ENCODE measurements around the gene RBMS3. TPM values are rescaled to one million over a fixed set of nuclear protein-coding genes. Genes with fewer than 3 reads are reported as not detected.

Gene RBMS3
- total and polyA plus RNA-seq, 9 donors = 15.9 to 77.4 (median 25.9) TPM

- H3K36me3 ChIP-seq (ENCODE audit: control insufficient read depth, insufficient read depth, low read length) = no peaks in the 10 kb centered on the region
- WGBS (ENCODE audit: insufficient coverage) = no CpG with 5 or more reads among the region's 1 CpG
- no peaks in the 10 kb centered on the region for H3K27me3 ChIP-seq (ENCODE audit: control insufficient read depth, insufficient read depth, low read length)
- H3K9me3 ChIP-seq (replicated peaks; ENCODE audit: control insufficient read depth, low read depth, low read length) = no peaks in the 10 kb centered on the region
- peak overlapping the region; percentile 66 for H3K27ac ChIP-seq (ENCODE audit: low read length)
- peaks cover 4% of the 10 kb centered on the region for H3K4me1 ChIP-seq (ENCODE audit: control insufficient read depth, insufficient read depth, low read length)
- no peak for DNase-seq
- no peak overlapping the region for H3K4me3 ChIP-seq (ENCODE audit: low read length)
Observed at GRCh38 chr3:29695201-29695600, 414.3 kb downstream of the RBMS3 start.

GRCh38 chr3:29695643-29696198 lies 414.9 kb downstream of the RBMS3 start:
- DNase-seq = peak; percentile 85
- no CpG with 5 or more reads among the region's 3 CpGs for WGBS (ENCODE audit: insufficient coverage)
- Histone ChIP-seq H3K27ac (ENCODE audit: low read length) (peak overlapping the region; percentile 66), H3K36me3 (ENCODE audit: control insufficient read depth, insufficient read depth, low read length) (no peaks in the 10 kb centered on the region), H3K4me3 (ENCODE audit: low read length) (no peak overlapping the region), H3K4me1 (ENCODE audit: control insufficient read depth, insufficient read depth, low read length) (peaks cover 4% of the 10 kb centered on the region), H3K9me3 (replicated peaks; ENCODE audit: control insufficient read depth, low read depth, low read length) (no peaks in the 10 kb centered on the region), H3K27me3 (ENCODE audit: control insufficient read depth, insufficient read depth, low read length) (no peaks in the 10 kb centered on the region)

GRCh38 chr3:29696311-29696710 lies 415.4 kb downstream of the RBMS3 start:
- H3K36me3 ChIP-seq (ENCODE audit: control insufficient read depth, insufficient read depth, low read length) = no peaks in the 10 kb centered on the region
- no peaks in the 10 kb centered on the region for H3K27me3 ChIP-seq (ENCODE audit: control insufficient read depth, insufficient read depth, low read length)
- no CpG with 5 or more reads among the region's 2 CpGs for WGBS (ENCODE audit: insufficient coverage)
- H3K9me3 ChIP-seq (replicated peaks; ENCODE audit: control insufficient read depth, low read depth, low read length) = no peaks in the 10 kb centered on the region
- no peak overlapping the region for H3K27ac ChIP-seq (ENCODE audit: low read length)
- DNase-seq = no peak
- no peak overlapping the region for H3K4me3 ChIP-seq (ENCODE audit: low read length)
- peaks cover 4% of the 10 kb centered on the region for H3K4me1 ChIP-seq (ENCODE audit: control insufficient read depth, insufficient read depth, low read length)

GRCh38 chr3:29697989-29698388 lies 417.1 kb downstream of the RBMS3 start:
- Histone ChIP-seq H3K36me3 (ENCODE audit: control insufficient read depth, insufficient read depth, low read length) (no peaks in the 10 kb centered on the region), H3K4me3 (ENCODE audit: low read length) (no peak overlapping the region), H3K9me3 (replicated peaks; ENCODE audit: control insufficient read depth, low read depth, low read length) (peaks cover 2% of the 10 kb centered on the region), H3K4me1 (ENCODE audit: control insufficient read depth, insufficient read depth, low read length) (peaks cover 4% of the 10 kb centered on the region), H3K27ac (ENCODE audit: low read length) (no peak overlapping the region), H3K27me3 (ENCODE audit: control insufficient read depth, insufficient read depth, low read length) (no peaks in the 10 kb centered on the region)
- WGBS (ENCODE audit: insufficient coverage) = no CpG with 5 or more reads among the region's 2 CpGs
- DNase-seq = no peak

GRCh38 chr3:29700256-29700655 lies 419.4 kb downstream of the RBMS3 start:
- H3K9me3 ChIP-seq (replicated peaks; ENCODE audit: control insufficient read depth, low read depth, low read length) = peaks cover 2% of the 10 kb centered on the region
- H3K27me3 ChIP-seq (ENCODE audit: control insufficient read depth, insufficient read depth, low read length) = no peaks in the 10 kb centered on the region
- peaks cover 2% of the 10 kb centered on the region for H3K4me1 ChIP-seq (ENCODE audit: control insufficient read depth, insufficient read depth, low read length)
- WGBS (ENCODE audit: insufficient coverage) = no CpG with 5 or more reads among the region's 2 CpGs
- H3K27ac ChIP-seq (ENCODE audit: low read length) = peak overlapping the region; percentile 71
- H3K4me3 ChIP-seq (ENCODE audit: low read length) = no peak overlapping the region
- no peaks in the 10 kb centered on the region for H3K36me3 ChIP-seq (ENCODE audit: control insufficient read depth, insufficient read depth, low read length)
- peak; percentile 93 for DNase-seq

GRCh38 chr3:29701326-29701983 lies 420.6 kb downstream of the RBMS3 start:
- Histone ChIP-seq H3K36me3 (ENCODE audit: control insufficient read depth, insufficient read depth, low read length) (no peaks in the 10 kb centered on the region), H3K9me3 (replicated peaks; ENCODE audit: control insufficient read depth, low read depth, low read length) (peaks cover 2% of the 10 kb centered on the region), H3K4me3 (ENCODE audit: low read length) (no peak overlapping the region), H3K27me3 (ENCODE audit: control insufficient read depth, insufficient read depth, low read length) (no peaks in the 10 kb centered on the region), H3K4me1 (ENCODE audit: control insufficient read depth, insufficient read depth, low read length) (peaks cover 2% of the 10 kb centered on the region), H3K27ac (ENCODE audit: low read length) (no peak overlapping the region)
- no peak for DNase-seq
- 95% methylated on average over 36 of the region's 41 CpGs for WGBS (ENCODE audit: insufficient coverage)

- peaks cover 2% of the 10 kb centered on the region for H3K9me3 ChIP-seq (replicated peaks; ENCODE audit: control insufficient read depth, low read depth, low read length)
- H3K27ac ChIP-seq (ENCODE audit: low read length) = peak overlapping the region; percentile 44
- no peak overlapping the region for H3K4me3 ChIP-seq (ENCODE audit: low read length)
- no peaks in the 10 kb centered on the region for H3K36me3 ChIP-seq (ENCODE audit: control insufficient read depth, insufficient read depth, low read length)
- no peaks in the 10 kb centered on the region for H3K27me3 ChIP-seq (ENCODE audit: control insufficient read depth, insufficient read depth, low read length)
- peaks cover 2% of the 10 kb centered on the region for H3K4me1 ChIP-seq (ENCODE audit: control insufficient read depth, insufficient read depth, low read length)
- no CpG with 5 or more reads among the region's 3 CpGs for WGBS (ENCODE audit: insufficient coverage)
- DNase-seq = peak; percentile 65
Observed at GRCh38 chr3:29705906-29706844, 425.3 kb downstream of the RBMS3 start.

GRCh38 chr3:29708884-29709283 lies 428.0 kb downstream of the RBMS3 start:
- no peak overlapping the region for H3K4me3 ChIP-seq (ENCODE audit: low read length)
- 92% methylated on average over 7 of the region's 8 CpGs for WGBS (ENCODE audit: insufficient coverage)
- H3K4me1 ChIP-seq (ENCODE audit: control insufficient read depth, insufficient read depth, low read length) = peaks cover 5% of the 10 kb centered on the region
- no peaks in the 10 kb centered on the region for H3K27me3 ChIP-seq (ENCODE audit: control insufficient read depth, insufficient read depth, low read length)
- H3K36me3 ChIP-seq (ENCODE audit: control insufficient read depth, insufficient read depth, low read length) = no peaks in the 10 kb centered on the region
- no peak overlapping the region for H3K27ac ChIP-seq (ENCODE audit: low read length)
- DNase-seq = peak; percentile 53
- no peaks in the 10 kb centered on the region for H3K9me3 ChIP-seq (replicated peaks; ENCODE audit: control insufficient read depth, low read depth, low read length)

- DNase-seq = peak; percentile 76
- WGBS (ENCODE audit: insufficient coverage) = 20% methylated on average over 1 of the region's 3 CpGs
- no peaks in the 10 kb centered on the region for H3K9me3 ChIP-seq (replicated peaks; ENCODE audit: control insufficient read depth, low read depth, low read length)
- H3K27me3 ChIP-seq (ENCODE audit: control insufficient read depth, insufficient read depth, low read length) = no peaks in the 10 kb centered on the region
- peak overlapping the region; percentile 29 for H3K27ac ChIP-seq (ENCODE audit: low read length)
- H3K36me3 ChIP-seq (ENCODE audit: control insufficient read depth, insufficient read depth, low read length) = no peaks in the 10 kb centered on the region
- H3K4me1 ChIP-seq (ENCODE audit: control insufficient read depth, insufficient read depth, low read length) = peaks cover 4% of the 10 kb centered on the region
- H3K4me3 ChIP-seq (ENCODE audit: low read length) = no peak overlapping the region
Observed at GRCh38 chr3:29711255-29711771, 430.4 kb downstream of the RBMS3 start.

- H3K27ac ChIP-seq (ENCODE audit: low read length) = no peak overlapping the region
- DNase-seq = no peak
- WGBS (ENCODE audit: insufficient coverage) = no CpG with 5 or more reads among the region's 2 CpGs
Observed at GRCh38 chr3:29716213-29716612, 435.3 kb downstream of the RBMS3 start.

More at GRCh38 chr3:29716213-29716612, 435.3 kb downstream of the RBMS3 start:
- Histone ChIP-seq H3K9me3 (replicated peaks; ENCODE audit: control insufficient read depth, low read depth, low read length) (no peaks in the 10 kb centered on the region), H3K27me3 (ENCODE audit: control insufficient read depth, insufficient read depth, low read length) (no peaks in the 10 kb centered on the region), H3K36me3 (ENCODE audit: control insufficient read depth, insufficient read depth, low read length) (no peaks in the 10 kb centered on the region), H3K4me3 (ENCODE audit: low read length) (no peak overlapping the region), H3K4me1 (ENCODE audit: control insufficient read depth, insufficient read depth, low read length) (peaks cover 5% of the 10 kb centered on the region)
